Frontal cortex (tissue), 1 donor: ENCODE data around the gene IFT74. TPM values are rescaled to one million over a fixed set of nuclear protein-coding genes. Genes with fewer than 3 reads are reported as not detected.

Experiments used
- total RNA-seq: library from RNA; depleted of rRNA; stranded (reverse); fragments of >200 nt; gene quantifications from one replicate; pipeline ENCODE4 v1.2.3, GENCODE V29; 2014

The IFT74 gene
- total RNA-seq, 1 donor from 2014 or later = 17.5 TPM

Other genes starting within 250 kb of the IFT74 start
- gene CAAP1, start 63.6 kb upstream of the IFT74 start, total RNA-seq = 23.6 TPM
- 49.3 TPM for gene PLAA, start 9.2 kb upstream of the IFT74 start, total RNA-seq
- gene LRRC19, start 49.3 kb downstream of the IFT74 start, total RNA-seq = not detected
- 6.9 TPM for gene TEK, start 152.8 kb downstream of the IFT74 start, total RNA-seq